Stomach (tissue), 9 donors: ENCODE measurements around the gene TNNI2. TPM values are rescaled to one million over a fixed set of nuclear protein-coding genes. Genes with fewer than 3 reads are reported as not detected.

Experiments
- DNase-seq, 2 donors: peaks; one replicate each; pipeline versions ENCODE4 v3.0.0 to v3.0.0-alpha.2; 2013 to 2019
- H3K27ac ChIP-seq, 5 donors: fragments of 200-600 bp in 4 of 5; sonication (generic) in 4 of 5; one replicate each; pipeline ENCODE4 v1.5.1; 2013 to 2019; ENCODE audit warnings: mild to moderate bottlenecking in 1 of 5, moderate library complexity in 1 of 5
- H3K27me3 ChIP-seq, 3 donors: fragments of 200-600 bp; sonication (generic); one replicate each; pipeline ENCODE4 v1.5.1; 2017 to 2019; ENCODE audit warnings: mixed run types in 1 of 3
- H3K36me3 ChIP-seq, 4 donors: fragments of 200-600 bp; sonication (generic); 1 replicate in 3 of 4; 2 replicates in 1 of 4; pipeline ENCODE4 v1.5.1; 2016 to 2019
- H3K4me1 ChIP-seq, 4 donors: fragments of 200-600 bp; sonication (generic); one replicate each; pipeline ENCODE4 v1.5.1; 2016 to 2019
- H3K4me3 ChIP-seq, 4 donors: fragments of 200-600 bp; sonication (generic) in 3 of 4; one replicate each; pipeline ENCODE4 v1.5.1; 2016 to 2019; ENCODE audit warnings: mild to moderate bottlenecking in 1 of 4
- H3K9me3 ChIP-seq, 4 donors: fragments of 200-600 bp; sonication (generic); one replicate each; pipeline ENCODE4 v1.5.1; 2016 to 2019
- EP300 ChIP-seq: sonication (generic); formaldehyde crosslinking; IDR thresholded peaks from one replicate; pipeline ENCODE4 v1.6.1; 2017; ENCODE audit warnings: antibody characterized with exemption
- POLR2A ChIP-seq, 4 donors: fragments of 450-650 bp; IDR thresholded peaks; one replicate each; pipeline ENCODE4 v1.6.1; 2016; ENCODE audit warnings: antibody characterized with exemption in 4 of 4, control low read depth in 2 of 4, mild to moderate bottlenecking in 1 of 4, moderate library complexity in 1 of 4
- POLR2AphosphoS5 ChIP-seq, 3 donors: sonication (generic); formaldehyde crosslinking; IDR thresholded peaks; one replicate each; pipeline ENCODE4 v1.6.1; 2016; ENCODE audit warnings: antibody characterized with exemption in 3 of 3
- WGBS, 5 donors: extraction: QIAGEN DNeasy Blood & Tissue Kit in 3 of 5; methylation state at CpG; one replicate each; pipeline versions ENCODE4 v1.1.5 to v1.1.7; 2013 to 2018; 5-methylcytosine and 5-hydroxymethylcytosine counted together
- intact Hi-C: fragments of 100-400 bp; cut with DNase I; formaldehyde crosslinking; loops from one replicate; pipeline ENCODE4 v1.15.1; 2023; ENCODE audit warnings: low total_unique reads
- polyA plus RNA-seq, 3 donors: library from polyadenylated mRNA; stranded (reverse); fragments of 200-250 nt; gene quantifications; one replicate each; pipeline ENCODE4 v1.2.3, GENCODE V29; 2013
- total RNA-seq, 5 donors: library from RNA; depleted of rRNA; stranded (reverse); fragments of >200 nt; gene quantifications; one replicate each; pipeline versions ENCODE4 v1.1.0 to v1.2.3, GENCODE V29; 2014 to 2016
- TF ChIP-seq, protein P1 (sequence below), 7 experiments: fragments of 450-650 bp in 4 of 7; fragments of 200-600 bp in 3 of 7; sonication (generic) in 3 of 7; IDR thresholded peaks; one replicate each; pipeline ENCODE4 v1.5.1; 2016 to 2019; ENCODE audit warnings: antibody characterized with exemption in 7 of 7, control low read depth in 2 of 7, mild to moderate bottlenecking in 1 of 7
- donor health status: healthy with polysubstance abuse.
- donor health status: Bipolar disorder and iron deficiency.
- donor health status: healthy.

TNNI2 gene
- total and polyA plus RNA-seq, 8 donors = 0.93 to 23.4 (median 12.1) TPM; not detected in 4

- H3K4me3 ChIP-seq = no peak overlapping the region
- TF ChIP-seq, protein P1, sequence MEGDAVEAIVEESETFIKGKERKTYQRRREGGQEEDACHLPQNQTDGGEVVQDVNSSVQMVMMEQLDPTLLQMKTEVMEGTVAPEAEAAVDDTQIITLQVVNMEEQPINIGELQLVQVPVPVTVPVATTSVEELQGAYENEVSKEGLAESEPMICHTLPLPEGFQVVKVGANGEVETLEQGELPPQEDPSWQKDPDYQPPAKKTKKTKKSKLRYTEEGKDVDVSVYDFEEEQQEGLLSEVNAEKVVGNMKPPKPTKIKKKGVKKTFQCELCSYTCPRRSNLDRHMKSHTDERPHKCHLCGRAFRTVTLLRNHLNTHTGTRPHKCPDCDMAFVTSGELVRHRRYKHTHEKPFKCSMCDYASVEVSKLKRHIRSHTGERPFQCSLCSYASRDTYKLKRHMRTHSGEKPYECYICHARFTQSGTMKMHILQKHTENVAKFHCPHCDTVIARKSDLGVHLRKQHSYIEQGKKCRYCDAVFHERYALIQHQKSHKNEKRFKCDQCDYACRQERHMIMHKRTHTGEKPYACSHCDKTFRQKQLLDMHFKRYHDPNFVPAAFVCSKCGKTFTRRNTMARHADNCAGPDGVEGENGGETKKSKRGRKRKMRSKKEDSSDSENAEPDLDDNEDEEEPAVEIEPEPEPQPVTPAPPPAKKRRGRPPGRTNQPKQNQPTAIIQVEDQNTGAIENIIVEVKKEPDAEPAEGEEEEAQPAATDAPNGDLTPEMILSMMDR (IDR thresholded peaks at IDR 0.05) = no peak
- no peak for TF ChIP-seq POLR2A (IDR thresholded peaks at IDR 0.05)
- no peak for TF ChIP-seq POLR2AphosphoS5 (IDR thresholded peaks at IDR 0.05)
- no peak for TF ChIP-seq EP300
- H3K27ac ChIP-seq = peak overlapping the region in 1 of 5 donors; percentile 77
- 76 to 86% (median 79%) methylated on average over 15 to 19 of the region's 19 CpGs for WGBS, 5 donors
- intact Hi-C loops = no loop called here
- H3K36me3 ChIP-seq = no peaks in the 10 kb centered on the region
- DNase-seq = no peak
- H3K4me1 ChIP-seq = peaks cover 53 to 93% (median 69%) of the 10 kb centered on the region in 4 donors
- H3K27me3 ChIP-seq = peaks cover 0 to 43% (median 0%) of the 10 kb centered on the region in 3 donors
- H3K9me3 ChIP-seq = no peaks in the 10 kb centered on the region
Measured at GRCh38 chr11:1827931-1828330, 10.8 kb upstream of the TNNI2 start.

- 79 to 88% (median 85%) methylated on average over 3 to 12 of the region's 12 CpGs for WGBS, 5 donors
- peaks cover 0 to 43% (median 0%) of the 10 kb centered on the region in 3 donors for H3K27me3 ChIP-seq
- no peak overlapping the region for H3K27ac ChIP-seq
- DNase-seq = no peak
- peaks cover 59 to 99% (median 76%) of the 10 kb centered on the region in 4 donors for H3K4me1 ChIP-seq
- H3K4me3 ChIP-seq = no peak overlapping the region
- H3K9me3 ChIP-seq = no peaks in the 10 kb centered on the region
- no peaks in the 10 kb centered on the region for H3K36me3 ChIP-seq
- intact Hi-C loops = no loop called here
- TF ChIP-seq, protein P1 (IDR thresholded peaks at IDR 0.05) = no peak
- no peak for TF ChIP-seq POLR2A (IDR thresholded peaks at IDR 0.05)
- TF ChIP-seq POLR2AphosphoS5 (IDR thresholded peaks at IDR 0.05) = no peak
- TF ChIP-seq EP300 = no peak
Measured at GRCh38 chr11:1828542-1828941, 10.2 kb upstream of the TNNI2 start.

DNA sequence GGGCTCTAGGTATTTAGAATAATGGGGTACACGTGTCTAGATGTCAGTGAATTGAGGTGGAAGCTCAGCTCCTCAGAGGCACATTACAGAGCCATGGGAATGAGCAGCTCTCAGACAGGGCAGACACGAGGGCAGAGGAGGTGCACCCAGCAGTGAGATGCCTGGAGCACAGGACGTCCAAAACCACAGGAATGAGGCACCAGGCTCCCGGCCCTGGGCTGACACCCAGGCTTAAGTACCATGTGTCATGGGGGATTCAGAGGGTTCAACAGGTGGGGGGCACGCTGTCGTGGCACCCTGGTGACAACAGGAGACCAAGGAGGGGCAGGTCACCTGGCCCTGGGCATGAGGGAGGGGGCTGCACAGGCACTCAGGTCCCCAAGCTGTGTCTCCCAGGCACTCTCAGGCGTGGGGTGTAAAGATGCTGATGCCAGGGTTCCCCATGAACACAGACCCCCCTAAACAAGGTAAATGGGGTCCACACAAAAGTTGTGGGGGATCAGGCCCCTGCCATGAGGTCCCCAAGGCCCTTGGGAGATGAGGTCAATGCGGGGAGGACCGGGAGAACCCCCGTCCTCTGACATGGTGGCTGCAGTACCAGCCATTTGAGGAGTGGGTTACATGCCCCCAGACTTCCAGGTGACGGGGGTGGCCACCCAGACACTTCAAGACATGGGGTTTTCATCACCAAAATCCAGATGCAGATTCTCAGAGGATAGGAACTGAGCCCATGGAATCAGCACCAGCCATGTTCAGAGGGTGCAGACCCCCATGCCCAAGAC lies 9.6 kb upstream of the TNNI2 start:
- TF ChIP-seq, protein P1 (IDR thresholded peaks at IDR 0.05) = no peak
- Histone ChIP-seq H3K4me3 (no peak overlapping the region), H3K36me3 (no peaks in the 10 kb centered on the region), H3K4me1 (peaks cover 60 to 95% (median 76%) of the 10 kb centered on the region in 4 donors), H3K27ac (no peak overlapping the region), H3K27me3 (peaks cover 0 to 46% (median 0%) of the 10 kb centered on the region in 3 donors), H3K9me3 (no peaks in the 10 kb centered on the region)
- peak in 1 of 2 donors; percentile 16 for DNase-seq
- intact Hi-C loops = no loop called here
- 62 to 81% (median 65%) methylated on average over 8 to 11 of the region's 11 CpGs for WGBS, 5 donors

DNA sequence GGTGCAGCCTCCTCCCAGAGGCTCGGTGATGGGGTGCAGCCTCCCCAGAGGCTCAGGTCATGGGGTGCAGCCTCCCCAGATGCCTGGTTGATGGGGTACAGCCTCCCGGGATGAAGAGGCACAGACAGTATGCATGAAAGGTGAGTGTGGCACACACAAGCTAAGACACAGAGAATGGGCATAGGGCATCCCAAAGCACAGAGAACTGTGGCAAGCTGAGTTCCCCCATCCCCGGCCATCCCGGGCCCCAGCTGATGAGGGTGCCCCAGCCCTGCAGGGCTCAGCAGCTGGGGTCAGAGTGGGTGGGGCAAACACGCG lies 8.8 kb upstream of the TNNI2 start:
- Histone ChIP-seq H3K36me3 (no peaks in the 10 kb centered on the region), H3K4me1 (peaks cover 57 to 95% (median 81%) of the 10 kb centered on the region in 4 donors), H3K27me3 (peaks cover 0 to 48% (median 0%) of the 10 kb centered on the region in 3 donors), H3K4me3 (no peak overlapping the region), H3K9me3 (no peaks in the 10 kb centered on the region), H3K27ac (peak overlapping the region; percentile 60 to 86 (median 83))
- WGBS, 5 donors = 26 to 58% (median 39%) methylated on average over 4 to 6 of the region's 6 CpGs
- TF ChIP-seq POLR2A (IDR thresholded peaks at IDR 0.05) = no peak
- TF ChIP-seq, protein P1 (IDR thresholded peaks at IDR 0.05) = no peak
- intact Hi-C loops = loop anchor here (5.0 kb wide), 1 partner anchor 322 kb away; no protein-coding TSS in a partner anchor
- no peak for DNase-seq
